ENCODE data around the gene HNRNPLL. TPM values are rescaled to one million over a fixed set of nuclear protein-coding genes. Genes with fewer than 3 reads are reported as not detected.

Gene HNRNPLL
- total and polyA plus RNA-seq, 8 donors: 4.9 to 20.8 (median 14.3) TPM

GRCh38 chr2:38535404-38535743 is 67.4 kb downstream of the HNRNPLL start:
- FAIRE-seq (no peak), ATAC-seq (peak in 1 of 4 donors; percentile 6)

DNA sequence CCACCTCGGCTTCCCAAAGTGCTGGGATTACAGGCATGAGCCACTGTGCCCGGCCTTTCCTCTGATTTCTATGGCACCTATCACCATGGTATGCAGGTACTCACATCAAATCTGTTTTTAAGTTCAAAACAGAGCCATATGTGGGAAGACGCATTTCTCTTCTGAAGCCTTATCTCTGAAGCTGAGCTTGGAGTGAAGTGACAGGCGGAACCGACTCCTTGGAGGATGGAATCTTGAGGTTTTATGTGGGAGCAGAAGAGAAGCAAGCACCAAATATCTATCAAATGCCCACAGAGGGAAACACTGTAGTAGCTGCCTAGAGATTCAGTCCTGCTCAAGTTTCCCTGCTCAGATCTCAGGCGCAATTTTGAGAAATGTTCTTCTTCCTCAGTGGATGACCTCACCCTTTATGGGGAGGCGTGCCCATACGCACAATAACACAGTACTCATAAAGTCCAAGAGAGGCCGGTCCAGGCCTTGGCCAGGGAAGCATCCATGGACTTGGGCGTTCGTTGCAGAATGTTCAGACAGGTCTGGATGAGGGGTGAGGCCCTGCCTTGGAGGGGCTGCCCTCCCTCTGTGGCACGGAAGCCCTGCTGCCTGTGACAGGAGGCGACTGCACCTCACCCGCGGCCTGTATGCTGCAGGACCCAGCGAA is 67.9 kb downstream of the HNRNPLL start:
- intact Hi-C loops (cut with DNase I): loop anchor here in 1 of 3 donors (5.0 kb wide), 1 partner anchor 192 kb away; no protein-coding TSS in a partner anchor
- H3K27me3 ChIP-seq: no peaks in the 10 kb centered on the region
- TF ChIP-seq CTCF (IDR thresholded peaks at IDR 0.05): no peak
- no peaks in the 10 kb centered on the region for H3K9me3 ChIP-seq
- 87 to 90% methylated on average over 16 of the region's 16 CpGs for WGBS, 2 donors
- ATAC-seq: no peak
- no peaks in the 10 kb centered on the region for H3K36me3 ChIP-seq
- no peak overlapping the region for H3K4me3 ChIP-seq
- no peaks in the 10 kb centered on the region for H3K4me1 ChIP-seq
- FAIRE-seq: no peak
- H3K27ac ChIP-seq: no peak overlapping the region
- peak in 1 of 6 donors; percentile 51 for DNase-seq

More at GRCh38 chr2:38535404-38535743, 67.4 kb downstream of the HNRNPLL start:
- WGBS, 2 donors: 76 to 77% methylated on average over 11 of the region's 11 CpGs
- Histone ChIP-seq H3K27ac (no peak overlapping the region), H3K4me1 (no peaks in the 10 kb centered on the region), H3K27me3 (no peaks in the 10 kb centered on the region), H3K9me3 (no peaks in the 10 kb centered on the region), H3K4me3 (no peak overlapping the region), H3K36me3 (no peaks in the 10 kb centered on the region)
- TF ChIP-seq CTCF (IDR thresholded peaks at IDR 0.05): no peak
- peak in 1 of 6 donors; percentile 51 for DNase-seq
- intact Hi-C loops (cut with DNase I): loop anchor here in 1 of 3 donors (5.0 kb wide), 1 partner anchor 192 kb away; no protein-coding TSS in a partner anchor

DNA sequence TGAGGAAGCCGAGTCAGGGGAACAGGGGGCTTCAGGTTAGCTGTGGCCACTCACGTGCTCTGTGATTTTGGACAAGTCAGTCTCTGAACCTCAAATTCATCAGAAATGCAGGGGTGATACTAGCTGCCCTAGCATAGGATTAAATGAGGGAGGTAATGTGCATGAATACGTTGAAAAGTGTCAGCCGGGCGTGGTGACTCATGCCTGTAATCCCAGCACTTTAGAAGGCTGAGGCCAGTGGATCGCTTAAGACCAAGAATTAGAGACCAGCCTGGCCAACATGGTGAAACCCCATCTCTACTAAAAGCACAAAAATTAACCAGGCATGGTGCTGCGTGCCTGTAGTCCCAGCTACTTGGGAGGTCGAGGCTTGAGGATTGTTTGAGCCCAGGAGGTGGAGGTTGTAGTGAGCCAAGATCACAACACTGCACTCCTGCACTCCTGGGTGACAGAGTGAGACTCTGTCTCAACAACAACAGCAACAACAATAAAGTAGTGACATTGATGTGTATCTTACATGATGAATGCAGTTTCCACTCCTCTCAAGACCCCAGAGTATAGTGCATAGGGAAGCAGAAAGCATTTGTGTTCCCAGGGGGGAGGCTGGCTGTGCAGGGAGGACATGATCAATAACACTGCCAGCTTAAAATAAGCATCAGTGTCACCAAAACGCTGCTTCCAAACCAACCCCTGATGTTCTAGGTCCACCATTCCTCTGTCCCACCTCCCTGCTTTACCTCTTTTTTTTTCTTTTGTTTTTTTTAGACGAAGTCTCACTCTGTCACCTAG is 68.8 kb downstream of the HNRNPLL start:
- Histone ChIP-seq H3K27me3 (no peaks in the 10 kb centered on the region), H3K9me3 (no peaks in the 10 kb centered on the region), H3K36me3 (no peaks in the 10 kb centered on the region), H3K4me1 (no peaks in the 10 kb centered on the region), H3K4me3 (no peak overlapping the region), H3K27ac (no peak overlapping the region)
- no peak for ATAC-seq
- 76 to 80% methylated on average over 10 of the region's 10 CpGs for WGBS, 2 donors
- no peak for FAIRE-seq
- no peak for DNase-seq
- intact Hi-C loops (cut with DNase I): no loop called here
- TF ChIP-seq CTCF (IDR thresholded peaks at IDR 0.05): no peak

DNA sequence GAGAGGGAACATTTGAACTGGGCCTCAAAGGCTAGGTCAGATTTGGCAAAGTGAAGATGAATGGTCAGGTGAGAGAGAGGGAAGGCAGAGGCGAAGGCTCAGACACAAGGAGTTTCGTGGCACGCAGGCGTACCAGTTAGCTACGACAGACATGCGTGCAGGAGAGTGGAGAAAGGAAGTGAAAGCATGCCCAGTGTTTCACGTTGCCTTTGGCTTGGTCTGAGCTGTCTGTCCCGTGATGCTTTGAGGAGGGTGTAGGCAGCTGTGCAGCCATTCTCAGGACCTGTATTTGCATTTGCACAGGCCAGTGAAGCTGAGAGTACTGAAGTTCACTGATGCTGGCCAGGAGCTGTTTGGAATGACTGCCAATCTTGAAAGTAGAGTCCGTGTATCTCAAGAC is 69.5 kb downstream of the HNRNPLL start:
- Histone ChIP-seq H3K4me3 (no peak overlapping the region), H3K36me3 (no peaks in the 10 kb centered on the region), H3K9me3 (no peaks in the 10 kb centered on the region), H3K4me1 (peaks cover 0 to 3% (median 0%) of the 10 kb centered on the region in 3 donors), H3K27ac (no peak overlapping the region), H3K27me3 (no peaks in the 10 kb centered on the region)
- no peak for TF ChIP-seq CTCF (IDR thresholded peaks at IDR 0.05)
- ATAC-seq (peak in 2 of 4 donors; percentile 19 to 28), FAIRE-seq (no peak), DNase-seq (no peak)
- intact Hi-C loops (cut with DNase I): no loop called here
- 75 to 83% methylated on average over 9 of the region's 9 CpGs for WGBS, 2 donors

DNA sequence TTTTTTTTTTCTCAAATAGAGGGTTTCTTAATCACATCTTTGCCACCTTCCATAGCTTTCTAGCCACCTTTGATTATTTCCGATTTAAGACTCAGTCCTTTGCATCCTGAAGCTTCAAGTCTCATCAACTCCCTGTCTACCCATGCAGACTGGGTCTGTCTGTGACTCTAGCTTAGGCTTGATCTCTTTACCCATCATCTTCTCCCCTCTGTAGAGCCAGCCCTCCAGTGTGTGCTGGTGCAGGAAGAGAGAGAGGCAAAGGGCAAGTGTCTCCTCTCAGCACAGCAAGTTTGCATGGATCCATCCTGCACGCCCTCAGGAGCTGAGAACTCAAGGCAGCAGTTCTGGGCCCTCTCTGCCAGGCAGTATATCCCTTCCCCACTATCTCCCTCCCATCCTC is 70.4 kb downstream of the HNRNPLL start:
- DNase-seq: no peak
- Histone ChIP-seq H3K27me3 (no peaks in the 10 kb centered on the region), H3K27ac (no peak overlapping the region), H3K4me3 (no peak overlapping the region), H3K9me3 (no peaks in the 10 kb centered on the region), H3K4me1 (peaks cover 0 to 4% (median 0%) of the 10 kb centered on the region in 3 donors), H3K36me3 (no peaks in the 10 kb centered on the region)
- FAIRE-seq: no peak
- 77 to 79% methylated on average over 2 of the region's 2 CpGs for WGBS, 2 donors
- no peak for ATAC-seq
- no peak for TF ChIP-seq CTCF (IDR thresholded peaks at IDR 0.05)
- intact Hi-C loops (cut with DNase I): no loop called here
